ENCODE results near the gene MRPL12.
"Not testable (repeated sequence)": the region's sequence is repeated elsewhere in the genome, so short reads cannot be mapped to it uniquely, and the experiment has no call there.

Gene MRPL12

DNA sequence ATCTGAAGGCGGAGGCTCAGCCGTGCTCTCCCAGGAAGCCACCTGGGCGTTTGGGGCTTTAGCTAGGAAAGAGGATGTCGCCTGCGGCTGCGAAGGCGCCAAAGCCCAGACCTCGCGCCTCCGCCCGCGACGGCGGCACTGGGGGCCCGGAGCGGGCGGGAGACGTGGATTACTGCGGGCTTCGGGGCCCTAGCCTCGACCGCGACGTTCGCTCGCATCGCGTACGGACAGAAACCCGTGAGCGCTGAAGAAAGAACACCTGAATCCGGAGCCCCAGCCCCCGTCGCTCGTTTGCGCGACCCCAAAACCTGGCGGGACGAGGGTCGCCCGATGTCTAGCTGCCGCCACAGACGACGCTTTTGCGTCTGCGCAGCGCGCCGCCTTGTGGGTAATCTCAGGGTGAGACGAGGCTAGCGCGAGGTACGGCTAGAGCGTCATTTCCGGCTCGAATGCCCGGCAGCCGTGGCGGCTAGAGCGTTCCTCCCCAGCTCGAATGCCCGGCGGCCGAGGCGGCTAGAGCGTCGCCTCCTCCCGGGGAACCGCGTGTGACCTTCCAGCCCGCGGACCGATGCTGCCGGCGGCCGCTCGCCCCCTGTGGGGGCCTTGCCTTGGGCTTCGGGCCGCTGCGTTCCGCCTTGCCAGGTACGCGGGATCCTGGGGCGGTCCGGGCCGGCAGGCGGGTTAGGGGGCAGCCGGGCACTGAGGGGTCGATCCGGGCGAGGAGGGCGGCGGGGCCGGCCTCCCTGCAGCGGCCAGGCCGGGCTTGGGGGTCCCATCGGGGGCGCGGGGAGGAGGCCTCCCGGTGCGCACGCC lies at the start of gene MRPL12:
MRPL12 (plus strand) TSS at position 434 of the 813 bp plus-strand sequence; CDS start at position 569, 135 bp downstream.
- peak; percentile 78 for DNase-seq

DNA sequence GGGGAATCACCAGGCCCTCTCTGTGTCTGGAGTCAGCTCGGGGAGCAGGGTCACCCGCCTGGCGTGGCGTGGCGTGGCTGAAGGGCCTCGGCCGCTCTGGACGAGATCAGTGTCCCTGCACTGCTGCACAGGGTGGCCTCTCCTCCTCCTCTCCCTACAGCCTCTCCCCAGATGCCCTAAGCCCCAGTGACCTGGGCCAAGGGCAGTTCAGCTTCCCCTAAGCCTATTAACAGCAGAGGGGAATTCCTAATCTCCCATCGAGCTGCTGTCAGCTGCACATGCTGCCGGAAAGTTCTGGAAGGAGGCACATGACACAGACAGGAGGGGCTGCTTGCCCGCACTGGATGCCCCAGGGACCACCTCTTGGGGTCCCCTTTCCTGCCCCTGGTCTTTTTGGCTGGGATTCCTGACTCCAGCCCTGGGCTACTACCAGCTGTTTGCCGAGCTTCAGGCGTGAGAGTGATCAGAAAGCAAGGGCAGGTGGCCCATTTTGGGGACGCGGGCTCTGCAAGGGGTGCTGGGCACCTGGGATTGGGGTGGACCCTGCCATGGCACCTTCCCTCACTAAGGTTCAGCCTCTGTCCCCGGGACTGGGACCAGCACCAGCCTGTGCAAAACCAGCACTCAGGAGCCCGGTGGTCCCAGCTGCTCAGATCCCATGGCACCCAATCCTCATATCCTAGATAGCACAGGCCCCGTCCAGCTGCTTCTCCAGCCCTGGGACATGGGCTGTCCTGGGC lies 47.6 kb upstream of the MRPL12 start:
- DNase-seq: no peak

DNA sequence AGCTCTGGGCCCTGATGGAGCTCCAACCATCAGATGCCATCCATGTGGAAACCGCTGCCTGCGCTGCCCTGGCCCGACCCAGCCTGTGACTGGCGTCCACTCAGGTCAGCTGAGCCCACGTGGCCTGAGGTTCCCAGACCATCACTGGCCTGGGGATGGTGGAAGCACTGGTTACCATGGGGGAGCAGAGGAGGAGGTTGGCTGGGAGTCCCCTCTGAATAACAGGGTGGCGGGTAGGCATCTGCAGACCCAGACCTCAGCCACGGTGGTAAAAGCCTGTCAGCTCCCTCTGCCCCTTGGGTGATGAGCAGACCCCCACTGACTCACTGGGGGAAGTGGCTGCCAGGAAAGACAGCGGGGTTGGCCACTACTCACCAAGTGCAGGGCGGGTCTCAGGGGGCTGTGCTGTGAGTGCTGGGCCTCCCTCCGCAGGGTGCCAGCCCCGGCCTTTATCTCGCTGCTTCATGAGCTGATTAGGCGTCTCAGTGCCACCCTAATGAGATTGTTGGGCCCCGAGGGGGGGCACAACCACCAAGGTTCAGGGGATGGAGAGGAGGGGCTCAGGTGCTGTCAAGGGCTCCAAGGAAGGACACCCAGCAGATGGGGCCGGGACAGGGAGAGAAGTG lies 46.9 kb upstream of the MRPL12 start, which contains the start of gene PDE6G:
PDE6G (minus strand) TSS at position 425 of the 626 bp plus-strand sequence. CDS start 3,237 bp downstream, outside the sequence.
- DNase-seq: no peak

DNA sequence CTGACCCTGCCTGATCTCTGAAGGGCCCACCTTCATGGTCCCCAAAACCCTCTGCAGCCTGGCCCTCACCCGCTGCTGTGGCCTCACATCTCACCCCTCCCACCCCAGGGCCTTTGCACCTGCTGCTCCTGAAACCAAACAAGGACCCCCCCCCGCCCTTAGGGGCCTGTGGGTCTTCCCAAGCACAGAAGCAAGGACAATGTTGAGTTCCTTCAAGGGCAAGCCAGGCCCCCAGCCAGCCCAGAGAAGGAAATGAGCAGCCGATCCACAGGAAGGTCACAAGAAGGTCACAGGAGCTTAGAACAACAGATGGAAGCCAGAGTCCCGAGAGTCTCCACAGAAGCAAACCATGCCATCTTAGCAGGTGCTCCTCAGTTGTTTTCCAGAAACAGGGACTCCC lies 46.3 kb upstream of the MRPL12 start:
- DNase-seq: no peak

DNA sequence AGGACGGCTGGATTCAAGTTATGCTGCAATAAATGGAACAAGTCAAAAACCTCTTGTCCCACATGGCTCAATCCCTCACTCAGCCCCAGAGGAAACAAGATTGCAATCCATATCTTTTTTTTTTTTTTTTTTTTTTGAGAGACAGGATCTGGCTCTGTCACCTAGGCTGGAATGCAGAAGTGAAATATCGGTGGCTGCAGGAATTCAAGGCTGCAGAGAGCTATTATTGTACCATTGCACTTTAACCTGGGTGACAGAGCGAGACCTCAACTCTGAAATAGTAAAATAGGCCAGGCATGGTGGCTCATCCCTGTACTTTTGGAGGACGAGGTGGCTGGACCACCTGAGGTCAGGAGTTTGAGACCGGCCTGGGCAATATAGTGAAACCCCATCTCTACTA lies 44.1 kb upstream of the MRPL12 start:
- DNase-seq: no peak

DNA sequence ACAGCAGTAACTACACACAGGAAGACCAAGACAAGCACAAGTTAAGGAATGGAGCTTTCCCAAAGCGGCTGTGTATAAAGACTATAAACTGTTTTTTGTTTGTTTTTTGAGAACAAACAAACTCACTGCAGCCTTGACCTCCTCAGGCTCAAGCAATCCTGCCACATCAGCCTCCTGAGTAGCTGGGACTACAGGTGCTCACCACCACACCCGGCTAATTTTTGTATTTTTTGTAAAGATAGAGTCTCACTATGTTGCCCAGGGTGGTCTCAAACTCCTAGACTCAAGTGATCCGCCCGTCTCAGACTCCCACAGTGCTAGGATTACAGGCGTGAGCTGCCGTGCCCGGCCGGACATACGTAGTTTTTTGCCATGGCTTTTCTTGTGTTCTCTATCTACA lies 42.7 kb upstream of the MRPL12 start:
- no peak for DNase-seq

DNA sequence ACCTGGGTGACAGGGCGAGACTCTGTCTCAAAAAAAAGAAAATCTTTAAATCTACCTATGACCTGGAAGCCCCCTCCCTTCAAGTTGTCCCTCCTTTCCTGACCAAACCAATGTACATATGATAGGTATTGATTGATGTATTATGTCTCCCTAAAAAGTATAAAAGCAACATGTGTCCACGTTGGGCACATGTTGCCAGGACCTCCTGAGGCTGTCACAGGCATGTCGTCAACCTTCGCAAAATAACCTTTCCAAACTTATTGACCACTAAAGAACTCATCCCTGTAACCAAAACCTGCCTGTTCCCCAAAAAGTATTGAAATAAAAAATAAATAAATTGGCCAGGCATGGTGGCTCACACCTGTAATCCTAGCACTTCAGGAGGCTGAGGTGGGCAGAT lies 41.2 kb upstream of the MRPL12 start:
- no peak for DNase-seq

DNA sequence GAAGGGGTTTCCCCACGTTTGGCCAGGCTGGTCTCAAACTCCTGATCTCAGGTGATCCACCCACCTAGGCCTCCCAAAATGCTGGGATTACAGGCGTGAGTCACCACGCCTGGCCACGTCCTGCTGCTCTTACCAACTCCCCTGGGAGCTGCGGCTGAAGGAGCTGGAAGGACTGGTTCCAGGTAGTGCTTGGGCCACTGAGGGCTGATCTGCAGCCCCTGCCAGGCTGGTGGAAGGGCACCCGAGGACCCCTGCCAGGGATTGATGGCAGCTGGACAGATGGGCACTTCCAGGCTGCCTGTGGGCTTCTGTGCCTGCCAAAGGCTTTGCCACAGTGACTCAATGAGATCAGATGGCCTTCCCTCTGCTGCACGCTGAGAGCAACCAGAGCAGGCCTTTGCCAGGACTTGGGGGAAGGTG lies 39.1 kb upstream of the MRPL12 start:
- DNase-seq: no peak

DNA sequence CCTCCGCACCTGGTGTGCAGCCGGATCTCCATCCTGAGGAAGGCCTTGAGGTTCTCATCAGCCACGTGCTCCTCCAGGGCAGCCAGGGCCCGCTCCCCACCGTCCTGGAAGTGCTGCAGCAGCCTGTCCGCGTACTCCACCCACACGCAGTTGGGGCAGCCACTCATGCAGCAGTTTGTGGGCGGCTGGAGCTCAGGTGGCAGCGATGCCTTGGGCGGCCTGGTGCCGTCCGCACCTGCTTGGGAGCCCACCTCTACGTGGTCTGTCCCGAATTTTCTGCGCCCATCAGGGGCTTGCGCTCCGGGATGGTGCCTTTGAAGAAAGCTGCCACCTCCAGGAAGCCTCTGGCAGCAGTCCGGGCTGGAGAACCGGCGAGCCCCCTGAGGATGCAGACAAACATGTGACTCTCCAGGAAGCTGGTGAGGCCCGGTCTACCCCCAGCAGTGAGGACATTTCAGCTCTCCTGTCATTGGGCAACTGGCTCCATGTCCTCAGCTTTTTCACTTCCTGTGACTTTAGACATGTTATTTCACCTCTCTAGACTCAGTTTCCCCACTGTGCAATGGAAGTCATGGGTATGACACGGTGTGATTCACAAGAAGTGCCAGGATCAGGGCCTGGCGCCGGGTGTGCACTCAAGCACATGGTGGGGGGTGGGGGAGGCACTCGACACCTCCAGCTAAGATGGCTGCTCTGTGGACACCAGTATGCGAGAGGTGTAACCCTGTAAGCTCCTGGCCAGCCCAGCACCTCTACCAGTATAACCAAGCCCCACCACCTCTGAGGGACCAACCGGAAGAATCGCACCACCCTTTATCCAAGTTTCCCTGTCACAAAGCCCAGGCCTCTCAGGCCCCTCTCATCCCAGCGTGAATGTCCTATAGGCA lies 37.7 kb upstream of the MRPL12 start:
- DNase-seq: no peak

DNA sequence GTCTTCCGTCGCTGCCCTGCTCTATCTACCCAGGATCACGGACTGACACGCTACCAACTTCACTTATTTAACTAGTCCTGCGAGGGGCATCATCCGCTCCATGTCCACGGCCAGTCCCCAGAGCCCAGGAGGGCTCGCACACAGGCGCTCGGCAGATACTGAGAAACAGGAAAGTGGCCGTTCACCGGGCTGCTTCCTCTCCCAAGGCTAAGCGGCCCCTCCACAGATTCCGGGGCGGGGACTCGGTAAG lies 37.1 kb upstream of the MRPL12 start:
- no peak for DNase-seq

DNA sequence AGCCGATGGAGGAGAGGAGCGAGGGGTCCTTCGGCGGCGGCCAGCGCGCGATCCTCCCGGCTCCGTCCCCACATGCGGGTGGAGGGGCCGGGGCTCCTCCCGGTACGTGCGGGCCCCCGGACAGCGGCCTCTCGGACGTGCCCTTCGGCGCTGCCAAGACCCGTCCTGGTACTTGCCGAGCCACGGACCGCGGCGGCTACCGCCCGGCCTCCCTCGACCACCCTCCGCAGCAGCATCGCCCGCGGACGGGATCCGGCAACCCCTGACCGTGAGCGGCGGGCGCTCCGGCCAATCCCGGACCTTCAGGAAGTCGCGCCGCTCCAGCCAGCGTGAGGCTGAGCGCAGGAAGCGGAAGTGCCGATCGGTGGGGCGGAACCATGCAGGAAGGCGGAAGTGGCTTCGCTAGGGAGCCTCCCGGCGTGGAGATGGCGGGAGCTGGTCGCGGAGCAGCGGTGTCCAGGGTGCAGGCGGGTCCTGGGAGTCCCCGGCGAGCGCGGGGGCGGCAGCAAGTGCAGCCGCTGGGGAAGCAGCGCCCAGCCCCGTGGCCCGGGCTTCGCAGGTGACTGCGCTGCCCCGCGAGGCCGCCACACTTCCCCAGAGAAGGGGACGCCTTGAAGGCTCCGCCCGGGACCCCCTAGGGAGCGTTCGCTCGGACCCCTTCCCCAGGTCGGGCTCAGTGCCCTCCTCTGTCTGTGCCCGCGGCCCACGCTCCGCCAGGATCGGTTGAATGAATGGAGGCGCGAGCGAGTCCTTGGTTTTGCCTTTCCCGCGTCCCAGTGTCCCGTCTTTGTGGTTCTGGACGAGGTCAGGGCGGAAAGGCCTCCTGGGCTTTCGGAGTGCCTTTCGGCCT lies 36.6 kb upstream of the MRPL12 start, which contains the start of the genes CCDC137 and OXLD1:
CCDC137 (plus strand) TSS at position 396 of the 850 bp plus-strand sequence; CDS start at position 426, 30 bp downstream.
OXLD1 (minus strand) TSS at position 264 of the 850 bp plus-strand sequence; CDS start at position 236, 28 bp downstream.
- DNase-seq: peak; percentile 92

DNA sequence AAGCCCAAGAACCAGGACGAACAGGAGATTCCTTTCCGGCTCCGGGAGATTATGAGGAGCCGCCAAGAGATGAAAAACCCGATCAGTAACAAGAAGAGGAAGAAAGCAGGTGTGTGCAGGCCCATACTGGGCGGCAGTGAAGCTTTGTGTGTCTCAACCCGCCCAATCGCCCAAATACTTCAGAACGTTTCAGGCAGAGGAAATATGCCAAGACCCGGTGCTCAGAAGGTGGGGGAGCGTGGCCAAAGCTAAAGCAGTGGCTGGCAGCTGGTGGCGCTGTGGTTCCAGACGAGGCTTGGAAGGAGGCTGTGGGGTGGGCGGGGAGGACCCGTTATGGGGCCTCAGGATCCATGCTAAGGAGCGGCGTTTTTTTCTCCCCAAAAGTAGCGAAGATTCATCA lies 35.4 kb upstream of the MRPL12 start:
- DNase-seq: no peak

DNA sequence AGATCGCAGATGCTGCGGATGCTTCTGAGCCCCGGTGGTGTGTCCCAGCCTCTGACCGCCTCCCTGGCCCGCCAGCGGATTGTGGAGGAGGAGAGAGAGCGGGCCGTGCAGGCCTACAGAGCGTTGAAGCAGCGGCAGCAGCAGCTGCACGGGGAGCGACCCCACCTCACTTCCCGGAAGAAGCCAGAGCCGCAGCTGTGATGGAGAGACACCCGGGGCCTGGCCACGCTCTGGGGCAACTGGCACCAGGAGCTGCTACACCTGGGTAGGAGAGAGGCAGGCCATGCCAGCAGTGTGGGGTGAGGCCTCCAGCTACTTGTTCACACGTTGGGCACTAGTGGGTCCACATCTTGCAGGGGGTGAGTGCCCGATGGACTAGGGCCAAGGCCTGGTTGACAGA lies 30.7 kb upstream of the MRPL12 start:
- no peak for DNase-seq

DNA sequence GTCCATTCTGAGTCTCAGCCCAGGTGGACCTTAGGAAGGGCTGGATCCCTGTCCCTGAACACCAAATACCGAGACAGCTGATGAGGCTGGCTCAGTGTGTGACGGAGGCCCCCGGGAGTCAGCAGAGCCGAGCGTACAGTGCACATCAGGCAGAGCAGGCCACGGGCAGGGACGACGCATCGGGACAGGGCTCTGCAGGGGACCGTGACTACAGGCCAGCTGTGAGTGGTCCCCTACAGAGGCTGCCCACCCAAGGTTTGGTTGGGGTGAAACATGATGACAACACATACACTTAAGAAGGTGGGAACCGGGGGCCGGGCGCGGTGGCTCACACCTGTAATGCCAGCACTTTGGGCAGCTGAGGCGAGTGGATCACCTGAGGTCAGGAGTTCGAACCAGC lies 30.2 kb upstream of the MRPL12 start:
- no peak for DNase-seq

DNA sequence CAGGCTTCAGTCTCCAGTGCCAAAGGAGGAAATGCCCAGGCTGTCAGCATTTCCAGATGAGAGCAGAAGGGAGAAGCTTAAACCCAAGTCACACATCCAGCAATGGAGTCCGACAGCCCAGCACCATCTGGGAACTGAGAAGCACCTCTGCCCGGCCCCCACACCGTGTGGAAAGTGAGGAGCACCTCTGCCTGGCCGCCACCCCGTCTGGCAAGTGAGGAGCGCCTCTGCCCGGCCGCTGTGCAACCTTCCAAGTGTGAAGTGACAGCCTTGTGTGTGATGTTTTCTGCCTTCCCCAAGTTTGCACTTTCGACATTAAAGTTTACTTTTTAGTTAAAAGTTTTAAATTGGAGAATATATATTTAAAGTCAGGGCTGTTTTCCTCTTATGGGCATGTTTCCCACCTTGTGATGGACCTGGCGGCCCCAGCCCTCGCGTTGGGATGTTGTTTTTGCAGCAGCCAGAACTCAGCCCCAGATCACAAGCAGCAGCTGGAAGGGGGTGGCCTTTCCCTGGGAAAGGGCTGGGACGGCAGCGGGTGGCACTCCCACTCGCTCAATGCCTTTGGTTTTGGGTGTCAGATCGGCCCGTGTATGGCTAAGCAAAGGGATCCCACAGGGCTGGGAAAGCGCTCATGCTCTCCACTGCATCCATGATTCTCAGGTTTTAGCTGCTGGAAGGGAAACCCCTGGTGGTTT lies 29.5 kb upstream of the MRPL12 start:
- DNase-seq: no peak

DNA sequence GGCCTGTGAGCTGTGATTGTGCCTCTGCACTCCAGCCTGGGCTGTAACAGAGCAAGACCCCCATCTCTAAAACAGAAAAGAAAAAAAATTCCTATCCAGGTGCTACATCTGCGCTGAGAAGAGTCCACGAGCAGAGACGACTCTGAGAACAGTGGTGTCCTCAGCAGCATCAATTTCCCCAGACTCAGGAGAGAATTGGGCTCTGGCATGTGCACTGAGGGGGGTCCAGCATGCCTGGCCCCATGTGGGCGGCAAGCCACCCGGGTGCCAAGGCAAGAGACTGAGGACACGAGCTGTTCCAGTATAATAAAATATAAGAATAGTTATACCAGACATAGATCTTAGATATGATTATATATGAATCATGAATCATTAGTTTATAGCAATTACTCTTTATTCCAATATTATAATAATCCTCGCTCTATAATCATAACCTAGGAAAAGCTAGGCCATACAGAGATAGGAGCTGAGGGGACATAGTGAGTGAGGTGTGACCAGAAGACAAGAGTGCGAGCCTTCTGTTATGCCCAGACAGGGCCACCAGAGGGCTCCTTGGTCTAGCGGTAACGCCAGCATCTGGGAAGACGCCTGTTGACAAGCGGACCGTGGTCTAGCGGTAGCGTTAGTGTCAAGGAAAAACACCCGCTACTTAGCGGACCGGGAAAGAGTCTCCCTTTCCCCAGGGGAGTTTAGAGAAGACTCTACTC lies 27.5 kb upstream of the MRPL12 start:
- DNase-seq: not testable (repeated sequence)

DNA sequence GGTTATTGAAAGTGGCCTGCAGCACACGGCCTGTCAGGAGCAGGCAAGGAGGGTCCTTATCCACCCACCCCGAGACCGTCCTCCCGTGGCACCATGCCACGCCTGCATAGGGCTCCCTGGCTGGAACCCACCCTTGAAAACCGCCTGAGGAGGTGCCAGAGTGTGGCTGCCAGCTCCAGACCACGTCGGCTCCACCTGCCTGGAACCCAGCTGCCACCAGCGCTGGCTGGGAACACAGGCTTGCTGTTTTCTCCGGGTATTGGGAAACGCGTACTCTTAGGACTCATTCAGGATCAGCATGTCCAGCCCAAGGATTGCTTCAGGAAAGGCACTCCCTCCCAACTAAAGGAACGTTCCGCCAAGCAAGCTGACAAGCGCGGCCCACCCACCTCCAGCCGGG lies 26.3 kb upstream of the MRPL12 start:
- no peak for DNase-seq

DNA sequence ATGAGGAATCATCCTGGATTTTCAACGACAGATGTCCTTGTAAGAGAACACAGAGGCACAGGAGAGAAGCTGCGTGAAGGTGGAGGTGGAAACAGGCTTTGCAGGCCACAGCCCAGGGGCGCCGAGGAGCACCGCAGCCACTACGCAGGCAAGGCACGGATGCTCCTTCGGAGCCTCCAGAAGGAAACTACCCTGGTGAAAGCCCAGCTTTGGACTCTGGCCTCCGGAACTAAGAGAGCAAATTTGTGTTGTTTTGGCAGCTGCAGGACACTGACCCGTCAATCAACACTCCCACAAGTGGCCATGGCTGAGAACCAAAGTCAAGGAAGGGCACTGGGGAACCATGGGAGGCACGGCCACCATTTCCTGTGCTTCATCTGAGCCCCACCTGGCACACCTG lies 23.0 kb upstream of the MRPL12 start:
- no peak for DNase-seq

DNA sequence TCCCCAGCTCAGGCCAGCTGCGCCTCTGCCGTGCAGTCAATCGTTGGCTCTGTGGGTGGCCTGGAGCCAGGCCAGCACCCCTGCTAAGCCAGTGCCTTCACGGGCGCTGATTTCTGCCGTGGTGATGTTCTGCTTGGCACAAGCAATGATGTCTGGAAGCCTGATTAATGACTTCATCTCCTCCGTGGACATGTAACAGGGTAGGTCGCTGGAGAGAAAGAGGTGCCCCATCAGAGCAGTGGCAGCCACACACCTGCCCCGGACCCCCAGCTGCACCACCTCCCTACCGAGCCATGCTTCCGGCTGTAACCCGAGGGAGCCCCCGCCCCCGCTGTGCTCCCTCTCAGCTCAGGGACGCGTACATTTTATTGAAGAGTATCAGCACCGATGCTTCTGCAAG lies 21.5 kb upstream of the MRPL12 start:
- peak; percentile 89 for DNase-seq

DNA sequence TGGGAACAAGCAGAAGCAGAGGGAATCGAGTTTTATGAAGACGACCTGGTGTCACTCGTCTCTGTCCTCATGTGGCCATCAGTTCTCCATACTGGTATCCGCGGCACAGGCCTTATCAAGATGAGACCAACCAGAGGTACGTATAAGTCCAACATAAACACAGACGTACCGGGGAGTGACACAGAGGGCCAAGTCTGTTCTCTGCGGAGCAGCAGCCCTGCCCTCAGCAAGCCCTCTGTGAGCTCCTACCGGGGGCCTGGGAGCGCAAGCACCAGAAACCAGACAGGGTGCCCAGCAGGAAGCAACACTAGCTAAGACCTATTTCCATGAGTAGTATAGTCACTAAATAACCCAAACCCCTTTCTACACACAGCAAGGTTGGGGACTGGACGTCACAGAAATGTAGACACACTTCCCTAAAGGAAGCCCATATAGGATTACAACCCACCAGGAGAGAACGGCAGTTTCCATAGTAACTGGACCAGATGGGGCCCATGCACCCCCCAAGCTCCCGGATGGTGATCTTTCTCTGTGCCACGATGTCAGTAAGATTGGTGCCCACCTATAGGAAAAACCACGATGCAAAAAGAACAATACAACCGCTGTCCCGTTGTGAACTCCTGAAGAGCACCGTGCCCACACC lies 20.5 kb upstream of the MRPL12 start:
- no peak for DNase-seq

Measured in NCI-H2081 treated with DMSO at 0.1 percent for 48 hours (cell line).